UCSD-AML1 (cell line): ENCODE results near the gene MDM1.

Experiments used
- DNase-seq: peaks from one replicate; lab custom pipeline; 2025; ENCODE audit not compliant: unreplicated experiment; lab: John Stamatoyannopoulos, UW

Gene MDM1

GRCh38 chr12:68356060-68356695 lies 24.0 kb upstream of the MDM1 start:
- no peak for DNase-seq

- DNase-seq, result no peak
These were observed 22.9 kb upstream of the MDM1 start for GRCh38 chr12:68354977-68355541.

- no peak for DNase-seq
These were observed 19.9 kb upstream of the MDM1 start for GRCh38 chr12:68352067-68352466.

GRCh38 chr12:68350753-68351152 lies 18.6 kb upstream of the MDM1 start:
- DNase-seq, result no peak

GRCh38 chr12:68349921-68350606 lies 17.9 kb upstream of the MDM1 start:
- DNase-seq, result no peak

GRCh38 chr12:68349220-68349621 lies 17.1 kb upstream of the MDM1 start:
- no peak for DNase-seq

GRCh38 chr12:68348419-68348818 lies 16.3 kb upstream of the MDM1 start:
- DNase-seq, result no peak

- DNase-seq, result no peak
These were observed 13.6 kb upstream of the MDM1 start for GRCh38 chr12:68345763-68346162.

GRCh38 chr12:68344126-68344525 lies 12.0 kb upstream of the MDM1 start:
- DNase-seq, result no peak

GRCh38 chr12:68342966-68343365 lies 10.8 kb upstream of the MDM1 start:
- DNase-seq, result no peak

GRCh38 chr12:68341822-68342221 lies 9.7 kb upstream of the MDM1 start:
- no peak for DNase-seq

- no peak for DNase-seq
These were observed 8.5 kb upstream of the MDM1 start for GRCh38 chr12:68340404-68341270.

- DNase-seq, result no peak
These were observed 4.7 kb upstream of the MDM1 start for GRCh38 chr12:68336889-68337303.

GRCh38 chr12:68335462-68335861 lies 3.3 kb upstream of the MDM1 start:
- no peak for DNase-seq

GRCh38 chr12:68334132-68334531 lies 2.0 kb upstream of the MDM1 start:
- peak; percentile 66 for DNase-seq

GRCh38 chr12:68332728-68333630 lies 817 bp upstream of the MDM1 start:
- no peak for DNase-seq

- DNase-seq, result no peak
These were observed 678 bp downstream of the MDM1 start for GRCh38 chr12:68331500-68331868.

GRCh38 chr12:68327896-68328295 lies 4.3 kb downstream of the MDM1 start:
- no peak for DNase-seq

- DNase-seq, result no peak
These were observed 5.4 kb downstream of the MDM1 start for GRCh38 chr12:68326716-68327115.

GRCh38 chr12:68325966-68326365 lies 6.2 kb downstream of the MDM1 start:
- no peak for DNase-seq

- no peak for DNase-seq
These were observed 7.6 kb downstream of the MDM1 start for GRCh38 chr12:68324531-68324930.
